GM19240 (cell line): Measurements from ENCODE around the gene SERAC1.
A peak's percentile ranks its signal among the peaks of the same experiment; 100 is the strongest.

ENCODE experiments used
- DNase-seq: peaks from one replicate; pipeline ENCODE4 v3.0.0; 2011; ENCODE audit warnings: low spot score; ENCODE audit not compliant: insufficient read length

The SERAC1 gene

GRCh38 chr6:158080849-158081656 lies 87.0 kb downstream of the SERAC1 start:
- DNase-seq: no peak

GRCh38 chr6:158078320-158078719 lies 89.7 kb downstream of the SERAC1 start:
- DNase-seq: no peak

GRCh38 chr6:158077676-158078075 lies 90.4 kb downstream of the SERAC1 start:
- no peak for DNase-seq

- DNase-seq: no peak
These were observed 91.5 kb downstream of the SERAC1 start for GRCh38 chr6:158076548-158076947.

DNA sequence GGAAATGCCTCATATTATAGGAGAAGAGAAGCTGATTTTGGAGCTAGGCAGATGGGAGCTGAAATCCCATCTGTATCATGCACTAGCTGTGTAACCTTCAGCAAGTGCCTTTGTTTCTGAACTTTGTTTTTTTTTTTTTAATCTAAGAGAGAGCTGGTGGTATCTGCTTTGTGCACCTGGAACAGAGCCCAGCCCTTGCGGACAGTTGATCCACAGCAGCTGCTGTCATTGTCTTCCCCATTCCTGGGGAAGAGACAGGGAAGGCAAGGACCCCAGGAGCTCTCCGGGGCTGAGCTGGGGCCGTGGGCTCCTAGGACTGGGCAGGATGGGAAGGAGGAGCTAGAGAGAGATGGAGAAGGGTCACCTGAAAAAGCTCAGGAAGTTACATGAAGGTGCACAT lies 94.3 kb downstream of the SERAC1 start:
- DNase-seq: no peak

- peak; percentile 75 for DNase-seq
These were observed 95.9 kb downstream of the SERAC1 start for GRCh38 chr6:158072083-158072721.

GRCh38 chr6:158071121-158072082 lies 96.7 kb downstream of the SERAC1 start:
- DNase-seq: no peak

DNA sequence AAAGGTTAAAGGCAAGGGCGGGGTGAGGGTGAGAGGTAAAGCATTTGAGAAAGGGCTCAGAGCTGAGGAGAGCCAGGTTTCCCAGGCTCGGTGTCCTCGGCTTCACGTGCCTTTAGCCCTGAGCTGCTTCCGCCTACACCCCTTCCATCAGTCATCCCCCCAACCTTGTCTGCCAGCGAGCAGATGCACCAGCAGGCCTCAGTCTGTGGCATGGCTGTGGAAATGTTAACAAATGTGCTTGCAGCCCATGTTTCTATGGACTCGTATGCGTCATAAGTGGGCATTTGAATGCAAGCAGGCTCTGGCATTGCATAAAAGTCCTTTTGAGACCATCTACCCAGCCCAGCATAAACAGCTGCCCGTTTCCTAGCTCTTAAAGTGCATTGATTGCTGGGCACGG lies 97.5 kb downstream of the SERAC1 start:
- no peak for DNase-seq

DNA sequence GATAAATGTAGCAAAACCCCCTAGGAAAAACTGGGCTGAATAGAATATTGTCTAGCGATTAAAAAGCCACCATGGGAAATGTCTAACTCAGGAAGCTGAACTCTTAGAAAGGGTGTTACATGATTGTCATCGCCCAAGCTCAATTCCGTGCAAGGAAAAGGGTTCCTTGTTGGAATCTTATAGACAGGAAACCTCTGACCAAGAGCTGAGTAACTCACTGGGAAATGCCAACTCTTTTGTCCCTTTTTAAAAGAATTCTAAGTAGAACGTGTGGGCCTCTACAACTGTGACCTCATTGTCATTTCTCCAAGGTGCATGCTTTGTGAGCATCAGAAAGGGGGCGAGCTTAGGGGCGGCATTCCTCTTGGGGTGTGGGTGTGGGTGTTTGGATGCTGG lies 98.3 kb downstream of the SERAC1 start:
- no peak for DNase-seq

DNA sequence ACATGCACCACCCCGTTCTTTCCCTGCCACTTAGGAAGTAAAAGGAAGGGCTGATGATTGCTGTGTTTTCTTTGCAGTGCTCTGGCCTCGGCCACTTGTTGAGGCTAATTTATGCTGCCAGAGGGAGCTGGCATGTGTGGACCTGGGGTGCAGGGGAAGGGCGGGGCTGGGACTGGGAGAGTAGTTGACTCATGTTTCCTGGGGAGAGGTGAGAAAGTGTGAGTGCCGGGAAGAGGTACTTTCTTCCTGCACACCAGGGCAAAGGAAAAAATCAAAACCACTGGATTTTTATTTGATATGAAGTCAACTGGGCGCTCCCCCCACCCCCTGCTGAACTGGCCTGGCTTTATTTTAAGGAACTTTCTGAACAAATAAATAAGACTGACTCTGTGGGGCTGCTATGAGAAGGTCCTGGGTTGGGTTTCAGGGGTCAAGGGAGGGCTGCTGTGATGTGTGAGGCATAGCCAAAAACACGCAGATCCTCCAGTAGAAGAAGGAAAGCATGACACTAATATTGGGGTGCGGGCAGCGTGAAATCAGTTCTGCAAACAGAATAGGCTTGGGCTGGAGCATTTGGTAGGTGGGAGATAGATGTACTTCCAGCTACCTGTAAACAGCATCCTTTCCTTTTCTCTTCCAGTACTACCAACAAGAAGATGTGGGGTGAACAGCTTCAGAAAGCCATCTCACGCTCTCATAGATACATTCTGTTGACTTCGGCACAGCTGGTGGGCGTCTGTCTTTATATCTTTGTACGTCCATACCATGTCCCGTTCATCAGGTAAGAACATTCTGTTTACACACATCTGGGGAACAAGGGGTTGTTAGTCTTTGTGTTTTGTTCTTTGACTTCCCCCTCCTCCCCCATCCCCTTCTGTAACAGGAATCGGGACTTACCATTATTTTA lies 98.9 kb downstream of the SERAC1 start:
- no peak for DNase-seq

DNA sequence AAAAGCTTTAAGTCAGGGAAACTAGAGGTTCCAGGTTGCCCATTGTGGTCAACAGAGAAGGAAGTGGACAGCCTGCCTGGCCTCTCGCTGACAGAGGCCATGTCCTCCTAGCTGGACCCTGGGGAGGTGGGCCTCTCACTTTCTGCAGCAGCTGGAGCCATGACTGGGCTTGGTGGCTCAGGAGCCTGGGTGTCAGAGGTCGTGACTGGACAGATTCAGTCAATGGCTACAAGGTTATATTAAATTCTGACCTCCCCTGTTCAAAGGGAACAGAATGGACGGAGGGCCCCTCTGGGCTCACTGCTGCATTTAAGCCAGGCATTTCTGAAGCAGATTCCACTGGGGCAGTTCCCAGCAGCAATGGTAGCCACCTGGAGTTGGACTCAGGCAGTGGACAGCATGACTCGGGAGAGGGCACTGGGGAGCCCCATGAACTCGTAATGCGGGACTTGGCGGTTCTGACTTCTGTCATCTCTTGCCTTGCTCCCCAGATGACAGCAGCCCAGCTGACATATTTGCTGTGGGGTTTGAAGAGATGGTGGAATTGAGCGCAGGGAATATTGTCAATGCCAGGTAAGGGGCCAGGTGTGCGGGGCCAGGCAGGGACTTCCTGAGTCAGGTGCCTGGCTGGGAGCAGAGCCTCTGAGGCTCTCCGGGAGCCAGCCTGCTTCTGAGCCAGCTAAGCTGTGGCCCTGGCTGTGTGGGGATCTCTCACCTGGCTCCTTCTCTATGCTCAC lies 99.7 kb downstream of the SERAC1 start:
- DNase-seq: no peak

GRCh38 chr6:158067436-158068015 lies 100.5 kb downstream of the SERAC1 start:
- no peak for DNase-seq

DNA sequence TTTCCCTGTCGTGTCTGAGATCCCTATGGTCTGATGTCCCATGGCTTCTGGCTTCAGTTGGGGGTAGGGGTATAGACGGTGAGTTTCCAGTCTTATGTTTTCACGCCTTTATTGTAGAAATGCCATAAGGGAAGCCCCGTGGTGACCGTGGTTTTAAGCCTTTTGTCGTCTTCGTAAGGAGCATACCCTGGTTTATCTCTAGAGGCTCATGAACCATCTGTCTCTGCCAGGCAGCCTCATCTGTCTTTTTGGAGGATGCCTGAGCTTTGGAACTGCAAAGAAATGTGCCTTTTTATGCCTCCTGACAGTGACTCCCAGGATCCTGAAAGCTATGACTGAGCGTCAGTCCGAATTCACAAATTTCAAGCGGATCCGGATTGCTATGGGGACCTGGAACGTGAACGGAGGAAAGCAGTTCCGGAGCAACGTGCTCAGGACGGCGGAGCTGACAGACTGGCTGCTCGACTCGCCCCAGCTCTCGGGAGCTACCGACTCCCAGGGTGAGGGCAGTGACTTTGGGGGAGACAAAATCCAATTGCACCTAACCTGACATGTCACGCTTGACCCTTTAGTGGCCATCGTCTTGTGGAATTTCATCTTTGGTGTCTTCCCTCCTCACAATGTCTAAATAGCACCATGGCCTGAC lies 101.8 kb downstream of the SERAC1 start:
- DNase-seq: no peak

- DNase-seq: no peak
These were observed 103.3 kb downstream of the SERAC1 start for GRCh38 chr6:158064725-158065251.

GRCh38 chr6:158063736-158064135 lies 104.3 kb downstream of the SERAC1 start:
- DNase-seq: no peak

- DNase-seq: no peak
These were observed 106.2 kb downstream of the SERAC1 start for GRCh38 chr6:158061709-158062461.

- no peak for DNase-seq
These were observed 106.7 kb downstream of the SERAC1 start for GRCh38 chr6:158061361-158061708.
